Activated B cell treated with CpG ODN at 0.5 μM for 24 hours (primary cell): ENCODE measurements around the gene CTNNB1. TPM values are rescaled to one million over a fixed set of nuclear protein-coding genes. Genes with fewer than 3 reads are reported as not detected.

Experiments
- ATAC-seq: fragments of 200-7000 bp; cut with Tn5 transposase; one replicate; pipeline ENCODE4 v1.10.0; 2021; ENCODE audit warnings: low read depth, mild to moderate bottlenecking, moderate library complexity
- CTCF ChIA-PET: fragments of 350-600 bp; sonication (Branson Sonifier 250); formaldehyde crosslinking; loops from one replicate; lab custom pipeline; 2021; ENCODE audit warnings: antibody characterized with exemption; lab: Charles Lee
- POLR2A ChIA-PET: fragments of 350-600 bp; sonication (Branson Sonifier 250); formaldehyde crosslinking; loops from one replicate; lab custom pipeline; 2021; ENCODE audit warnings: antibody characterized with exemption; lab: Charles Lee
- DNase-seq: peaks from one replicate; pipeline ENCODE4 v3.0.0; 2022
- H3K27ac Mint-ChIP-seq: one replicate; pipeline ENCODE4 v1.8.0; 2020; ENCODE audit warnings: mixed read lengths
- H3K27me3 Mint-ChIP-seq: one replicate; pipeline ENCODE4 v1.8.0; 2021; ENCODE audit warnings: mixed read lengths
- H3K36me3 Mint-ChIP-seq: one replicate; pipeline ENCODE4 v1.8.0; 2021; ENCODE audit warnings: low read depth, mixed read lengths
- H3K4me1 Mint-ChIP-seq: one replicate; pipeline ENCODE4 v1.8.0; 2021; ENCODE audit warnings: mixed read lengths
- H3K4me3 Mint-ChIP-seq: one replicate; pipeline ENCODE4 v1.8.0; 2020; ENCODE audit warnings: mild to moderate bottlenecking, mixed read lengths
- H3K9me3 Mint-ChIP-seq: one replicate; pipeline ENCODE4 v1.8.0; 2020; ENCODE audit warnings: mixed read lengths
- CTCF ChIP-seq: fragments of 200-600 bp; IDR thresholded peaks from one replicate; pipeline ENCODE4 v1.8.0; 2022; ENCODE audit warnings: antibody characterized with exemption, mild to moderate bottlenecking
- intact Hi-C: fragments of 100-400 bp; cut with micrococcal nuclease; formaldehyde crosslinking; loops from one replicate; pipeline ENCODE4 v1.15.1; 2024
- total RNA-seq: library from RNA; stranded (reverse); gene quantifications from 2 replicates; pipeline ENCODE4 v1.2.3, GENCODE V29; 2022

CTNNB1 gene
- total RNA-seq, result 155 and 164 TPM in 2 replicates

- peak within 1 kb of the TSS; percentile 96 for H3K27ac Mint-ChIP-seq
- peaks cover 13% of the 10 kb centered on the region for H3K36me3 Mint-ChIP-seq
- ChIA-PET POLR2A (interaction anchor here (0.6 to 4.7 kb wide), 35 partner anchors 8 to 1717 kb away, joined by 3 to 42 read pairs (median 5); partner anchors contain the start of genes EIF1B, NKTR, RPL14 and ULK4), CTCF (interaction anchor here (1.1 to 1.4 kb wide), 4 partner anchors 9 to 891 kb away, joined by 3 to 5 read pairs (median 4); no protein-coding TSS in a partner anchor)
- TF ChIP-seq CTCF, result no peak
- H3K9me3 Mint-ChIP-seq, result no peaks in the 10 kb centered on the region
- peaks cover 40% of the 10 kb centered on the region for H3K4me1 Mint-ChIP-seq
- intact Hi-C loops, result loop anchor here (1.0 to 5.0 kb wide), 7 partner anchors 9 to 890 kb away; partner anchors contain the start of genes EIF1B and ULK4
- ATAC-seq (peak; percentile 80), DNase-seq (peak; percentile 91)
- peaks cover 4% of the 10 kb centered on the region for H3K27me3 Mint-ChIP-seq
- peak within 1 kb of the TSS; percentile 94 for H3K4me3 Mint-ChIP-seq
These were observed at the start of gene CTNNB1 for GRCh38 chr3:41198950-41199865. Gene CTNNB1, plus strand, starts transcription at chr3:41199505. Its CDS starts 24,564 bp downstream, at chr3:41224069.

- no peak for ATAC-seq
- peaks cover 9% of the 10 kb centered on the region for H3K27me3 Mint-ChIP-seq
- no peak overlapping the region for H3K4me3 Mint-ChIP-seq
- CTCF ChIA-PET, result no interaction called here
- intact Hi-C loops, result no loop called here
- no peak for TF ChIP-seq CTCF
- no peak overlapping the region for H3K27ac Mint-ChIP-seq
- H3K36me3 Mint-ChIP-seq, result no peaks in the 10 kb centered on the region
- POLR2A ChIA-PET, result no interaction called here
- DNase-seq, result no peak
- H3K4me1 Mint-ChIP-seq, result no peaks in the 10 kb centered on the region
- no peaks in the 10 kb centered on the region for H3K9me3 Mint-ChIP-seq
These were observed 43.5 kb upstream of the CTNNB1 start for GRCh38 chr3:41155834-41156233.

- H3K9me3 Mint-ChIP-seq, result no peaks in the 10 kb centered on the region
- H3K4me1 Mint-ChIP-seq, result no peaks in the 10 kb centered on the region
- no peaks in the 10 kb centered on the region for H3K36me3 Mint-ChIP-seq
- CTCF ChIA-PET, result no interaction called here
- H3K4me3 Mint-ChIP-seq, result no peak overlapping the region
- POLR2A ChIA-PET, result no interaction called here
- TF ChIP-seq CTCF, result no peak
- DNase-seq (no peak), ATAC-seq (no peak)
- H3K27ac Mint-ChIP-seq, result no peak overlapping the region
- H3K27me3 Mint-ChIP-seq, result peaks cover 9% of the 10 kb centered on the region
- intact Hi-C loops, result no loop called here
These were observed 40.4 kb upstream of the CTNNB1 start for GRCh38 chr3:41158947-41159346.

- intact Hi-C loops, result no loop called here
- Mint-ChIP-seq H3K9me3 (no peaks in the 10 kb centered on the region), H3K27me3 (peaks cover 9% of the 10 kb centered on the region), H3K36me3 (no peaks in the 10 kb centered on the region), H3K27ac (no peak overlapping the region), H3K4me3 (no peak overlapping the region), H3K4me1 (no peaks in the 10 kb centered on the region)
- ChIA-PET POLR2A (no interaction called here), CTCF (no interaction called here)
- TF ChIP-seq CTCF, result no peak
- ATAC-seq (no peak), DNase-seq (no peak)
These were observed 39.6 kb upstream of the CTNNB1 start for GRCh38 chr3:41159588-41160189.

GRCh38 chr3:41162541-41162940 is 36.8 kb upstream of the CTNNB1 start:
- ATAC-seq (no peak), DNase-seq (no peak)
- no peak overlapping the region for H3K4me3 Mint-ChIP-seq
- no peak overlapping the region for H3K27ac Mint-ChIP-seq
- CTCF ChIA-PET, result no interaction called here
- H3K27me3 Mint-ChIP-seq, result peaks cover 3% of the 10 kb centered on the region
- POLR2A ChIA-PET, result no interaction called here
- no peaks in the 10 kb centered on the region for H3K9me3 Mint-ChIP-seq
- no peak for TF ChIP-seq CTCF
- intact Hi-C loops, result no loop called here
- no peaks in the 10 kb centered on the region for H3K36me3 Mint-ChIP-seq
- H3K4me1 Mint-ChIP-seq, result no peaks in the 10 kb centered on the region
